HG02970 (cell line): Measurements from ENCODE around the gene BRIX1.
"Not testable (repeated sequence)": the region's sequence is repeated elsewhere in the genome, so short reads cannot be mapped to it uniquely, and the experiment has no call there.

ENCODE experiments used
- ATAC-seq: cut with Tn5 transposase; IDR thresholded peaks from one replicate; pipeline ENCODE4 v1.9.1; 2021; ENCODE audit warnings: mild to moderate bottlenecking, moderate library complexity, moderate number of reproducible peaks; ENCODE audit not compliant: unreplicated experiment, low FRiP score

BRIX1 gene

GRCh38 chr5:34957857-34958690, 42.6 kb downstream of the BRIX1 start:
- no peak for ATAC-seq

DNA sequence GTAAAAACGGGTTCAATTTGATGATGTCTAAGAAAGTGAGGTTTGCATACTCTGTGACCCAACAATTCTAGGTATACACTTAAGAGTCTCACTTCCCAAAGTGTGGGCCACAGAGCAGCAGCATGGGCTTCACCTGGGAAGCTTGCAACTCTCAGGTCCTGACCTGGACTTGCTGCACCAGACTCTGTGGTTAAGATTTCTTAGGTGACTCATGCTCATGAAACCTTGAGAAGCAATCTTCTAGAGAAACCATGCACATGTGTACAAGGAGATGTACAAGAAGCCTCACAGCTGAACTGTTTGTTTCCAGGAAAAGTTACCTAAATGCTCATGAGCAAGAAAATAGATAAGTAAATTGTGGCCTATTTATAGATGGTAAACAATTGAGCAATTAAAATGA, 43.8 kb downstream of the BRIX1 start:
- peak; percentile 88 for ATAC-seq

GRCh38 chr5:34967540-34967939, 52.0 kb downstream of the BRIX1 start:
- ATAC-seq = no peak

DNA sequence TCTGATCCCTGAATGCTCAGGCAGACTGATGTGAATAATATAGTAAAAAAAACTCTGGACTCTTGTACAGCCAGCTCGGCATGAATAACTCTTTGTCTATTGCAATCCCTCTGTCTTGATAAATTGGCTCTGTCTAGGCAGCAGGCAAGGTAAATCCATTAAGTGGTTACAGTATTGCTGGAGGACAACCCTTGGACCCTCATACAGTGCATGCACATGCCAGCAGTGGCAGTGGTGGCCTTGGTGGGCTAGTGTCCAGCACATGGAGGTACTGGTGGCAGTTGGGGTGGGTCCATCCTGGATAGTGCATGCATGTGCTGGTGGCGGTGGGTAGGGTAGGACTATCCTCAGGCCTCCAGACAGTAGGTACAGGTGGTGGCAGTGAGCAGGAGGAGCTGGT, 52.7 kb downstream of the BRIX1 start:
- ATAC-seq = no peak

DNA sequence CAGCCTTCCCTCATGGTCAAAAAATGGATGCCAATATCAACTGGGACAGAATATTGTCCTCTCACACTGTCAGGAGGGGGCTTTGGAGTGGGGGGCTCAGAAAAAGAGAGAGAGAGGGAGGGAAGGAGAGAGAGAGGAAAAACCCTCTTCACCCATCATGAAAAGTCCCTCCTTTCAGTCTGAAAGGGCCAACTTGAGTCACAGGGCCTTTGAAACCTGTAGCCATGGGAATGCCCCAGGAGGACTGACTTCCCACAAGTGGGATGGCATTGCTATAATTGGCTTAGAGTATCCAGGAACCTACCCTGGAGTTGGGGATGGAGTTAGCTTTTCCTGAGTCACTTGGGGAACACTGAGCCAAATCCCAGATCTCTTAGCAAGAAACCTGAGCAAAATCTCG, 55.0 kb downstream of the BRIX1 start:
- no peak for ATAC-seq

DNA sequence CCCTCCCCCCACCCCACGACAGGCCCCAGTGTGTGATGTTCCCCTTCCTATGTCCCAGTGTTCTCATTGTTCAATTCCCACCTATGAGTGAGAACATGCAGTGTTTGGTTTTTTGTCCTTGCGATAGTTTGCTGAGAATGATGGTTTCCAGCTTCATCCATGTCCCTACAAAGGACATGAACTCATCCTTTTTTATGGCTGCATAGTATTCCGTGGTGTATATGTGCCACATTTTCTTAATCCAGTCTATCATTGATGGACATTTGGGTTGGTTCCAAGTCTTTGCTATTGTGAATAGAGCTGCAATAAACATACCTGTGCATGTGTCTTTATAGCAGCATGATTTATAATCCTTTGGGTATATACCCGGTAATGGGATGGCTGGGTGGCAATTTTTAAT, 56.1 kb downstream of the BRIX1 start:
- not testable (repeated sequence) for ATAC-seq
